ENCODE data around the gene ABCA8. TPM values are rescaled to one million over a fixed set of nuclear protein-coding genes. Genes with fewer than 3 reads are reported as not detected.

The ABCA8 gene
- total and polyA plus RNA-seq, 7 experiments from 2014 or later: not detected

- no peaks in the 10 kb centered on the region for H3K9me3 ChIP-seq (ENCODE audit: control insufficient read depth in 2 of 3, low read length in 3 of 3)
- CTCF ChIA-PET: no interaction called here
- no peak for DNase-seq
- no peak for ATAC-seq
- POLR2A ChIA-PET: no interaction called here
- H3K4me1 ChIP-seq (ENCODE audit: control insufficient read depth in 2 of 2, insufficient read depth in 2 of 2, low read length in 2 of 2): no peaks in the 10 kb centered on the region
- Mint-ChIP-seq H3K27me3 (peaks cover 0 to 17% (median 12%) of the 10 kb centered on the region in 5 donors), H3K27ac (no peak overlapping the region), H3K9me3 (peaks cover 0 to 12% (median 0%) of the 10 kb centered on the region in 11 donors), H3K36me3 (no peaks in the 10 kb centered on the region), H3K4me1 (no peaks in the 10 kb centered on the region), H3K4me3 (no peak overlapping the region)
- no peaks in the 10 kb centered on the region for H3K27me3 ChIP-seq (ENCODE audit: control insufficient read depth in 2 of 2, insufficient read depth in 2 of 2, low read length in 2 of 2)
- intact Hi-C loops (cut with micrococcal nuclease): no loop called here
- no peaks in the 10 kb centered on the region for H3K36me3 ChIP-seq (ENCODE audit: control insufficient read depth in 2 of 3, insufficient read depth in 3 of 3, low read length in 3 of 3)
- no peak overlapping the region for H3K27ac ChIP-seq (ENCODE audit: low read depth, low read length)
- no peak overlapping the region for H3K4me3 ChIP-seq (ENCODE audit: low read length)
These were observed 83.7 kb downstream of the ABCA8 start for GRCh38 chr17:68871447-68871846.

- Histone ChIP-seq H3K4me1 (ENCODE audit: control insufficient read depth in 2 of 2, insufficient read depth in 2 of 2, low read length in 2 of 2) (no peaks in the 10 kb centered on the region), H3K9me3 (ENCODE audit: control insufficient read depth in 2 of 3, low read length in 3 of 3) (no peaks in the 10 kb centered on the region), H3K4me3 (ENCODE audit: low read length) (no peak overlapping the region), H3K36me3 (ENCODE audit: control insufficient read depth in 2 of 3, insufficient read depth in 3 of 3, low read length in 3 of 3) (no peaks in the 10 kb centered on the region), H3K27me3 (ENCODE audit: control insufficient read depth in 2 of 2, insufficient read depth in 2 of 2, low read length in 2 of 2) (no peaks in the 10 kb centered on the region), H3K27ac (ENCODE audit: low read depth, low read length) (no peak overlapping the region)
- H3K27me3 Mint-ChIP-seq: peaks cover 0 to 14% (median 9%) of the 10 kb centered on the region in 5 donors
- no peaks in the 10 kb centered on the region for H3K36me3 Mint-ChIP-seq
- no peaks in the 10 kb centered on the region for H3K4me1 Mint-ChIP-seq
- no peak overlapping the region for H3K4me3 Mint-ChIP-seq
- H3K9me3 Mint-ChIP-seq: peaks cover 0 to 12% (median 0%) of the 10 kb centered on the region in 11 donors
- intact Hi-C loops (cut with micrococcal nuclease): no loop called here
- DNase-seq (no peak), ATAC-seq (no peak)
- CTCF ChIA-PET: no interaction called here
- no peak overlapping the region for H3K27ac Mint-ChIP-seq
- POLR2A ChIA-PET: no interaction called here
These were observed 84.2 kb downstream of the ABCA8 start for GRCh38 chr17:68870976-68871375.

- no peak overlapping the region for H3K4me3 Mint-ChIP-seq
- DNase-seq (no peak), ATAC-seq (no peak)
- intact Hi-C loops (cut with micrococcal nuclease): no loop called here
- Histone ChIP-seq H3K27me3 (ENCODE audit: control insufficient read depth in 2 of 2, insufficient read depth in 2 of 2, low read length in 2 of 2) (no peaks in the 10 kb centered on the region), H3K27ac (ENCODE audit: low read depth, low read length) (no peak overlapping the region), H3K36me3 (ENCODE audit: control insufficient read depth in 2 of 3, insufficient read depth in 3 of 3, low read length in 3 of 3) (no peaks in the 10 kb centered on the region), H3K4me3 (ENCODE audit: low read length) (no peak overlapping the region), H3K9me3 (ENCODE audit: control insufficient read depth in 2 of 3, low read length in 3 of 3) (no peaks in the 10 kb centered on the region), H3K4me1 (ENCODE audit: control insufficient read depth in 2 of 2, insufficient read depth in 2 of 2, low read length in 2 of 2) (no peaks in the 10 kb centered on the region)
- H3K27ac Mint-ChIP-seq: no peak overlapping the region
- no peaks in the 10 kb centered on the region for H3K4me1 Mint-ChIP-seq
- H3K36me3 Mint-ChIP-seq: no peaks in the 10 kb centered on the region
- POLR2A ChIA-PET: no interaction called here
- CTCF ChIA-PET: no interaction called here
- peaks cover 0 to 14% (median 6%) of the 10 kb centered on the region in 5 donors for H3K27me3 Mint-ChIP-seq
- peaks cover 0 to 12% (median 0%) of the 10 kb centered on the region in 11 donors for H3K9me3 Mint-ChIP-seq
These were observed 84.9 kb downstream of the ABCA8 start for GRCh38 chr17:68870161-68870826.

GRCh38 chr17:68868708-68869107, 86.5 kb downstream of the ABCA8 start:
- CTCF ChIA-PET: no interaction called here
- peaks cover 0 to 10% (median 5%) of the 10 kb centered on the region in 5 donors for H3K27me3 Mint-ChIP-seq
- Histone ChIP-seq H3K4me1 (ENCODE audit: control insufficient read depth in 2 of 2, insufficient read depth in 2 of 2, low read length in 2 of 2) (no peaks in the 10 kb centered on the region), H3K27ac (ENCODE audit: low read depth, low read length) (no peak overlapping the region), H3K4me3 (ENCODE audit: low read length) (no peak overlapping the region), H3K27me3 (ENCODE audit: control insufficient read depth in 2 of 2, insufficient read depth in 2 of 2, low read length in 2 of 2) (no peaks in the 10 kb centered on the region), H3K36me3 (ENCODE audit: control insufficient read depth in 2 of 3, insufficient read depth in 3 of 3, low read length in 3 of 3) (no peaks in the 10 kb centered on the region), H3K9me3 (ENCODE audit: control insufficient read depth in 2 of 3, low read length in 3 of 3) (no peaks in the 10 kb centered on the region)
- intact Hi-C loops (cut with micrococcal nuclease): no loop called here
- ATAC-seq (no peak), DNase-seq (no peak)
- H3K4me1 Mint-ChIP-seq: no peaks in the 10 kb centered on the region
- H3K9me3 Mint-ChIP-seq: peaks cover 0 to 10% (median 2%) of the 10 kb centered on the region in 11 donors
- H3K4me3 Mint-ChIP-seq: no peak overlapping the region
- H3K36me3 Mint-ChIP-seq: no peaks in the 10 kb centered on the region
- POLR2A ChIA-PET: no interaction called here
- no peak overlapping the region for H3K27ac Mint-ChIP-seq

- Mint-ChIP-seq H3K36me3 (no peaks in the 10 kb centered on the region), H3K4me3 (no peak overlapping the region), H3K27ac (no peak overlapping the region), H3K27me3 (peaks cover 0 to 10% (median 5%) of the 10 kb centered on the region in 5 donors), H3K4me1 (no peaks in the 10 kb centered on the region), H3K9me3 (peaks cover 0 to 10% (median 3%) of the 10 kb centered on the region in 11 donors)
- Histone ChIP-seq H3K4me1 (ENCODE audit: control insufficient read depth in 2 of 2, insufficient read depth in 2 of 2, low read length in 2 of 2) (no peaks in the 10 kb centered on the region), H3K27me3 (ENCODE audit: control insufficient read depth in 2 of 2, insufficient read depth in 2 of 2, low read length in 2 of 2) (no peaks in the 10 kb centered on the region), H3K27ac (ENCODE audit: low read depth, low read length) (no peak overlapping the region), H3K9me3 (ENCODE audit: control insufficient read depth in 2 of 3, low read length in 3 of 3) (no peaks in the 10 kb centered on the region), H3K36me3 (ENCODE audit: control insufficient read depth in 2 of 3, insufficient read depth in 3 of 3, low read length in 3 of 3) (no peaks in the 10 kb centered on the region), H3K4me3 (ENCODE audit: low read length) (no peak overlapping the region)
- no peak for DNase-seq
- intact Hi-C loops (cut with micrococcal nuclease): no loop called here
- ATAC-seq: no peak
- POLR2A ChIA-PET: no interaction called here
- CTCF ChIA-PET: no interaction called here
These were observed 87.3 kb downstream of the ABCA8 start for GRCh38 chr17:68867759-68868516.

GRCh38 chr17:68865584-68865983, 89.6 kb downstream of the ABCA8 start:
- no peak for ATAC-seq
- H3K9me3 ChIP-seq (ENCODE audit: control insufficient read depth in 2 of 3, low read length in 3 of 3): no peaks in the 10 kb centered on the region

More at GRCh38 chr17:68865584-68865983, 89.6 kb downstream of the ABCA8 start:
- DNase-seq: no peak
- H3K27ac ChIP-seq (ENCODE audit: low read depth, low read length): no peak overlapping the region
- H3K36me3 Mint-ChIP-seq: no peaks in the 10 kb centered on the region
- no peaks in the 10 kb centered on the region for H3K36me3 ChIP-seq (ENCODE audit: control insufficient read depth in 2 of 3, insufficient read depth in 3 of 3, low read length in 3 of 3)
- H3K4me1 Mint-ChIP-seq: no peaks in the 10 kb centered on the region
- intact Hi-C loops (cut with micrococcal nuclease): loop anchor here in 1 of 2 donors (1.0 kb wide), 1 partner anchor 20 kb away; no protein-coding TSS in a partner anchor
- H3K4me1 ChIP-seq (ENCODE audit: control insufficient read depth in 2 of 2, insufficient read depth in 2 of 2, low read length in 2 of 2): no peaks in the 10 kb centered on the region
- no peak overlapping the region for H3K4me3 ChIP-seq (ENCODE audit: low read length)
- peaks cover 0 to 13% (median 5%) of the 10 kb centered on the region in 5 donors for H3K27me3 Mint-ChIP-seq
- no peaks in the 10 kb centered on the region for H3K27me3 ChIP-seq (ENCODE audit: control insufficient read depth in 2 of 2, insufficient read depth in 2 of 2, low read length in 2 of 2)
- H3K4me3 Mint-ChIP-seq: no peak overlapping the region
- ChIA-PET CTCF (no interaction called here), POLR2A (no interaction called here)
- no peak overlapping the region for H3K27ac Mint-ChIP-seq
- H3K9me3 Mint-ChIP-seq: peaks cover 0 to 10% (median 3%) of the 10 kb centered on the region in 11 donors
